ENCODE measurements around the gene MCF2L2.

DNA sequence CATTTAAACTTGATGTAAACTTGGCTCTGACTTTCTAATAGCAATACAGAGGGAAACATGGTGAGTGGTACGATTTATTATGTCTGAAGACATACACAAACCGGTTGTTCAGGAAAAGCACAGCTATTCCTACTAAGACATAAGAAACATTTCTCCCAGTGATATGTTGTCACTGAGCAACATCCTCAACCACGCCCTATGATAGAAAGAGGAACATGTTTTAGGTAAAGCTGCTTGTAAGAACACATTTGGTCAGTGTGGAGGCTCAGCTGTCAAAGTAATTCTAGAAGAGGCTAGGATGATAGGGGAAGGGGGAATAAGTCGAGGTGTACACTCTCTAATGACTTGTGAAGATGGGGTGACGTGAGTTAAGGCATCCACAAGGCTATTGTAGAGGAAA is 218.1 kb downstream of the MCF2L2 start:
- TF ChIP-seq, protein P1, sequence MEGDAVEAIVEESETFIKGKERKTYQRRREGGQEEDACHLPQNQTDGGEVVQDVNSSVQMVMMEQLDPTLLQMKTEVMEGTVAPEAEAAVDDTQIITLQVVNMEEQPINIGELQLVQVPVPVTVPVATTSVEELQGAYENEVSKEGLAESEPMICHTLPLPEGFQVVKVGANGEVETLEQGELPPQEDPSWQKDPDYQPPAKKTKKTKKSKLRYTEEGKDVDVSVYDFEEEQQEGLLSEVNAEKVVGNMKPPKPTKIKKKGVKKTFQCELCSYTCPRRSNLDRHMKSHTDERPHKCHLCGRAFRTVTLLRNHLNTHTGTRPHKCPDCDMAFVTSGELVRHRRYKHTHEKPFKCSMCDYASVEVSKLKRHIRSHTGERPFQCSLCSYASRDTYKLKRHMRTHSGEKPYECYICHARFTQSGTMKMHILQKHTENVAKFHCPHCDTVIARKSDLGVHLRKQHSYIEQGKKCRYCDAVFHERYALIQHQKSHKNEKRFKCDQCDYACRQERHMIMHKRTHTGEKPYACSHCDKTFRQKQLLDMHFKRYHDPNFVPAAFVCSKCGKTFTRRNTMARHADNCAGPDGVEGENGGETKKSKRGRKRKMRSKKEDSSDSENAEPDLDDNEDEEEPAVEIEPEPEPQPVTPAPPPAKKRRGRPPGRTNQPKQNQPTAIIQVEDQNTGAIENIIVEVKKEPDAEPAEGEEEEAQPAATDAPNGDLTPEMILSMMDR (tag by site-specific recombination; IDR thresholded peaks at IDR 0.05): no peak
- TF ChIP-seq, protein P2, sequence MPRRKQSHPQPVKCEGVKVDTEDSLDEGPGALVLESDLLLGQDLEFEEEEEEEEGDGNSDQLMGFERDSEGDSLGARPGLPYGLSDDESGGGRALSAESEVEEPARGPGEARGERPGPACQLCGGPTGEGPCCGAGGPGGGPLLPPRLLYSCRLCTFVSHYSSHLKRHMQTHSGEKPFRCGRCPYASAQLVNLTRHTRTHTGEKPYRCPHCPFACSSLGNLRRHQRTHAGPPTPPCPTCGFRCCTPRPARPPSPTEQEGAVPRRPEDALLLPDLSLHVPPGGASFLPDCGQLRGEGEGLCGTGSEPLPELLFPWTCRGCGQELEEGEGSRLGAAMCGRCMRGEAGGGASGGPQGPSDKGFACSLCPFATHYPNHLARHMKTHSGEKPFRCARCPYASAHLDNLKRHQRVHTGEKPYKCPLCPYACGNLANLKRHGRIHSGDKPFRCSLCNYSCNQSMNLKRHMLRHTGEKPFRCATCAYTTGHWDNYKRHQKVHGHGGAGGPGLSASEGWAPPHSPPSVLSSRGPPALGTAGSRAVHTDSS (tag by site-specific recombination; IDR thresholded peaks at IDR 0.05): no peak
- TF ChIP-seq ZNF776 (tag by site-specific recombination; IDR thresholded peaks at IDR 0.05; ENCODE audit: borderline replicate concordance) (no peak), ZNF292 (tag by site-specific recombination; IDR thresholded peaks at IDR 0.05; ENCODE audit: borderline replicate concordance, low read depth) (no peak), SCRT1 (tag by site-specific recombination; IDR thresholded peaks at IDR 0.05; ENCODE audit: borderline replicate concordance) (no peak)
